Ishikawa (cell line): ENCODE measurements around the gene CHMP2A.

Experiments
- CEBPB ChIP-seq: IDR thresholded peaks from 2 replicates; pipeline ENCODE4 v1.6.1; 2012
- CREB1 ChIP-seq: IDR thresholded peaks from 2 replicates; pipeline ENCODE4 v1.6.1; 2012; ENCODE audit warnings: low read depth
- EGR1 ChIP-seq: IDR thresholded peaks from 2 replicates; pipeline ENCODE4 v1.6.1; 2012
- NFIC ChIP-seq: IDR thresholded peaks from 2 replicates; pipeline ENCODE4 v1.6.1; 2012
- RAD21 ChIP-seq: IDR thresholded peaks from 2 replicates; pipeline ENCODE4 v1.6.1; 2012; ENCODE audit warnings: low read depth
- TAF1 ChIP-seq: IDR thresholded peaks from 2 replicates; pipeline ENCODE4 v1.6.1; 2012; ENCODE audit warnings: low read depth, mild to moderate bottlenecking
- TCF12 ChIP-seq: IDR thresholded peaks from 2 replicates; pipeline ENCODE4 v1.6.1; 2012; ENCODE audit warnings: low read depth
- YY1 ChIP-seq: IDR thresholded peaks from 2 replicates; pipeline ENCODE4 v1.6.1; 2012; ENCODE audit warnings: low read depth
- TF ChIP-seq, protein P1 (sequence below): IDR thresholded peaks from 2 replicates; pipeline ENCODE4 v1.6.1; 2012

DNA sequence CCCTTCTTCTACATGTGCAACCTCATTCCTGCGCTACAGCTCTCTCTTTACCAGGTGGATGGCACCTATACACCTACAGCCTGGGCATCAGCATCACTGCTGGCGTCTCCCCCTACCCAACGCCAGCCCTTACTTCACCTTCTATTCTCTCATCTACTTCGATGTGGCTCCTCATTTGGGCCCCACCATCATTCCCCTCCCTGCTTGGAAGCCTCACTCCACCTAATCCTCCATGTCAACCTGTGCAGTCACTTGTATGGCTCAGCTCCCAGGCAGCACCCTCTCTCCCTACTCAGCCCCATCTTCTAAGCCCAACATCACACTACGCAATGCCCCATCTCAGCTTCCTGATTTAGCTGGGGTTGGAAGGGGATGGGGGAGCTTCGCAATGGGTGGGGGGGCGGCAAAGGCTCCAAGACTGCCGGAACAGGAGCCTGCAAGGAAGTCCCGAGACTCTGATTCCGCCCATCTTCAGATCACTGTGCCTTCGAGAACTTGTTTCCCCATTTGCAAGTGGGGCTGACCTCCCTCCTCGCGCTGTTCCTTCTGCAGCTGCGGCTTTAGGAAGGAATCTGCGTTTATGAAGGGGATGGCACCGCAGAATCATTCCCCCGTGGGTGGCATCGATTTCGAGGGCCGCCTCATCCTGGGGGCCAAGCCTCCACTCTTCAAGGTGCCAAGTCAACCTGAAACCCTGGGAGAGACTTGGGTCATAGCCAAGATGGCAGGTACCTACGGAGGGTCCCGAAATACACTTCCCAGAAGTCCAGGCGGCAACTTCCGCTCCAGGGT is 17.3 kb upstream of the CHMP2A start:
- TF ChIP-seq NFIC (peak; percentile 83; the same call in 1 of the 2 replicates), CREB1 (no peak), CEBPB (no peak), YY1 (peak; percentile 82), TAF1 (no peak), TCF12 (no peak), EGR1 (no peak), RAD21 (no peak)
- TF ChIP-seq, protein P1, sequence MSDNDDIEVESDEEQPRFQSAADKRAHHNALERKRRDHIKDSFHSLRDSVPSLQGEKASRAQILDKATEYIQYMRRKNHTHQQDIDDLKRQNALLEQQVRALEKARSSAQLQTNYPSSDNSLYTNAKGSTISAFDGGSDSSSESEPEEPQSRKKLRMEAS, result 0 out of 2 replicates have a peak, but pooled peaks have one; percentile 17
